GM19455 (cell line): Measurements from ENCODE around the gene NECAP2.
A peak's percentile ranks its signal among the peaks of the same experiment; 100 is the strongest.

Experiments used
- ATAC-seq: cut with Tn5 transposase; IDR thresholded peaks from one replicate; pipeline ENCODE4 v1.9.1; 2021; ENCODE audit not compliant: unreplicated experiment

NECAP2 gene, protein sequence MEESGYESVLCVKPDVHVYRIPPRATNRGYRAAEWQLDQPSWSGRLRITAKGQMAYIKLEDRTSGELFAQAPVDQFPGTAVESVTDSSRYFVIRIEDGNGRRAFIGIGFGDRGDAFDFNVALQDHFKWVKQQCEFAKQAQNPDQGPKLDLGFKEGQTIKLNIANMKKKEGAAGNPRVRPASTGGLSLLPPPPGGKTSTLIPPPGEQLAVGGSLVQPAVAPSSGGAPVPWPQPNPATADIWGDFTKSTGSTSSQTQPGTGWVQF

DNA sequence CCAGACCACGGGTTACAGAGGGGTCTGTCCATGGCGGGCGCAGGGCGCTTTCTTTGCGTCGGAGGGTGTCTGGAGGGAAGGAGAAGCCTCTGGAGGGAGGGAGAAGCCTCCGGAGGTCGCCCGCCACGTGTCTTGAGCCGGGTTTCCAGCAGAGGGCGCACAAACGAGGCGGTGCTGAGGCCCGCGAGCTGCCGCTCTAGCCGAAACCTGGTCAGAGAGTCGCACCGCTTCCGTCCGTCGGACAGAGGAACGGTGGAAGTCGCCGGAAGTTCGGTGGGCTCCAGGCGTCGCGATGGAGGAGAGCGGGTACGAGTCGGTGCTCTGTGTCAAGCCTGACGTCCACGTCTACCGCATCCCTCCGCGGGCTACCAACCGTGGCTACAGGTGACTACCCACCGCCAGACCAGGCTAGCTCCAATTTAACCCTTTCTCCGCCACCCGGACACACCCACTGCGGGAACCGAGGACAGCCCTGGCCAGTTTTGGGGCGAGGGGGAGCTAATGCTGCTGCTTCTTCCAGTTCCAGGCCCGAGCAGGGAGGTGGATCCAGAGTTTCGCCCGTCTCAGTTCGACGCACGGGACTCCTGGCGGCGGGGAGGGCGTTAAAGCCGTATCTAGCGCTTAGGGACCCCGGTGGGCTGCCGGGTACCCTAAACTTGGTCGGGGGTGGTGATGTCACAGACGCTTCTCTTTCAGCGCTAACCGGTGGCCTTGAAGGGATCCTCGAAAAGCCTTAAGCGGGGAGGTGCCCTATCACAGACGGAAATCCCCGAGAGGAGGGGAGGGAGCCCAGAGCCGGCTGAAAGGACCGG, at the start of gene NECAP2:
Gene NECAP2 (plus strand): TSS at position 255 of the 812 bp plus-strand sequence. CDS start 38 bp downstream, at position 293.
- peak; percentile 78 for ATAC-seq

- no peak for ATAC-seq
Measured at GRCh38 chr1:16391411-16391810, 49.1 kb upstream of the NECAP2 start.

DNA sequence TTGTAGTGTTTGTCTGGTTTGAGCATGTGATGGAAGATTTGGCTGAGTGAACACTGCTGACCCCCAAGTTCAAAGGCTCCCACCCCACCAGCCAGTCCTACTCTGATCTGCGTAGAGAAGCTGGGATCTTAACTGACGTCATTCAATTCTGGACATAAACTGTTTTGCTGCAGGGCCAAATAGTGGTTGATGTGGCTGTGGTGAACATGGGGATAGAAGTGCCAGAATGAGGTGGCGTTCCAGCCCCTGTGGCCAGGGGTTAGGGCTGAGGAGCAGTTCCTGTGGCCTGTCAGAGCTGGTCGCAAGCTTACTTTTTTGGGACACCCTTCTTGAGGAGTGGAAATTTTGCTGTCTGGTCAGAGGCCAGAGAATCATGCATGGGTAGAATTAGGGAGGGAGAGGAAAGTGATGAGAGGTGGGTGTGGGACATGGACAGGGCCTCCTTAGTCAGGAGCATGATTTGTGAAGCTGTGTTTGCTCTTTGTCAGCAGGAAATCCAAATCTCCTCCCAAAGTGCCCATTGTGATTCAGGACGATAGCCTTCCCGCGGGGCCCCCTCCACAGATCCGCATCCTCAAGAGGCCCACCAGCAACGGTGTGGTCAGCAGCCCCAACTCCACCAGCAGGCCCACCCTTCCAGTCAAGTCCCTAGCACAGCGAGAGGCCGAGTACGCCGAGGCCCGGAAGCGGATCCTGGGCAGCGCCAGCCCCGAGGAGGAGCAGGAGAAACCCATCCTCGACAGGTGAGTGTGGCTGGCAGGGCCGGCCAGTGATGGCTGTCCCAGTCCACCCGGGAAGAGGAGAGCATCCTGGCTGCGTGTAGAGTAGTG, 47.6 kb upstream of the NECAP2 start:
- no peak for ATAC-seq

DNA sequence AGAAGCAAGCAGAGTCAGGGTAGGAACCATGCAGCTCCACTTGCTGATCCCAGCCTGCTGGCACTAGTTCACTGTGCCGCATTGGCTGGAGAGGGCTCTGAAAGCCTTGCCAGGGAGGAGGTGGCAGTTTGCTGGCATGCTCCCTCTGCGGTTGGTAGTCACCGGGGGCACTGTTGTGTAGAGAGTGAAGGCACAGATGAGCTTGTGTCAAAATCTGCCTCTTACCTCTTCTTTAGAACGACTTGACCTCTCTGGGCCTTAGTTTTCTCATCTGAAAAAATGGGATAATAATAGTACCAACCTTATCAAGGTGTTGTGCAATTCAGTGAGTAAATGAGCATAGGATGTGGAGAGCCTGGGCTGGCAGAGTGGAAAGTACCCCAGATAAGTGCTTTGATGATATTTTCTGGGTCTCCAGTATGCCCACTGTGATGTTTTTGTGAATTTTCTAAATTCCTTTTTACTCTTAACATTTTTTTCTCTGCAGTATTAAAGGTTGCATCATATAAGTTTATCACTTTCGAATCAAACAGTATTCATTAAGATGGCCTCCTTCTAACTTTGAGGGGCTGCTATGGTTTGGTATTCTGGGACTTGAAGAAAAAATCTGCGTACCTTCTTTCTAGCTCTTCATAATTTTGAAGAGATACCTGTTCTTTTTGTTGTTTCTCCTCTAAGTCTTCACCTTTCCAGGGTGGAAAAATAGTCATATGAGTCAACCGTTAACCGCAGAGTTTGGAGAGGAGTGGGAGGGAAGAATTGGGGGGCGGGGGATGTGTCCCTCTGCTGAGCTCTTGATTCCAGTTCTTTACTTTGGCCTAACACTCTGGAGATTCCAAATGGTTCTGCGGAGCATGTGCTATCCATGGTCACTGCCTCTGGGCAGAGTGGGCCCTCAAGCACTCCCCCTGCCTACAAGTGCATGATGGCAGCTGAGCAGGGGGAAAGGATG, 46.7 kb upstream of the NECAP2 start:
- no peak for ATAC-seq

GRCh38 chr1:16394977-16395376, 45.5 kb upstream of the NECAP2 start:
- ATAC-seq = no peak

- no peak for ATAC-seq
Measured at GRCh38 chr1:16396591-16396990, 43.9 kb upstream of the NECAP2 start.

DNA sequence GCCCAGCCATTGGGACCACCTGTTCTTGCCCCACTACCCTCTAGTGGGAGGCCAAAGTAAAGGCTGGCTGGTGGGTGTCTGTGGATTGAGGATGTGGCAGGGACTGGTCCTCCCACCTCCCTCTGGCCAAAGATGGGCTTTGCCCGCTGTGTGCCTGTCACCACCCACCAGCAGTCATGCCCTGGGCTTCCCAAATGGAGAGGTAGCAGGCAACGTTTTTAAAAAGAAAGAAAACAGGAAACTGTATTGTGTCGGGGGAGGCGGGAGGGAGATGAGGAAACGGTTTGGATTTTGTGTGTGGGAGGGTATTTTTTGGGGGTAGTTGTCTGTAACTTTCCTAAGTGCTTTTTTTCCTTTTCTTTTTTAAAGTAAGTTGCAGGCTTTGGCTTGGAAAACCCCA, 43.4 kb upstream of the NECAP2 start:
- ATAC-seq = no peak

DNA sequence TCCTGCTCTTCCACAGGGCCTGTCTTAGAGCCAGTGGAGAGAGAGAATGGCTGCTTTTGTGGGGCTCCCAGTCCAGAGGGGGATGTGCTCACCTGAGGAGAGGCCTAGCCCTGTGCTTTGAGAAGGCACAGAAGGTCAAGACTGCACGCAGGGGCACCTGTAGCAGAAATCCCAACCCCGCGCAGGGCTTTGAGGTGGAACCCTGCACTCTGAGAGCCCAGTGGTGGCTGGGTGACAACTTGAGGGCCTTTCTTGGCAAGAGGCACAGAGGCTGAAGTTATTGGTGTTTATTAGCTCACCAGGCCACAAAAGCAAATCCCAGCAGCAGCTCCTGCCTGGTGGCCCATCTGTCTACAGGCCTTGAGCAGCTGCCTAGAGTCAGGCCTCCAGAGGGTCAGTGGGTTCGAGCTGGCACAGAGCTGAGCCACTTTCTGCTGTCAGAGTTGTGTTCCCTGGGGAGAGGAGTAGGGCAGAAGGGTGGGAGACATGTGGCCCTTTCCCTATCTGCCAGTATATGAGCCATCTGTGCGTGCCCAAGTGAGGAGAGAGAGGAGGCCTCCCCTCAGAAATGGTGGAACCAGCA, 42.1 kb upstream of the NECAP2 start:
- ATAC-seq = no peak

- ATAC-seq = no peak
Measured at GRCh38 chr1:16402742-16403141, 37.8 kb upstream of the NECAP2 start.

DNA sequence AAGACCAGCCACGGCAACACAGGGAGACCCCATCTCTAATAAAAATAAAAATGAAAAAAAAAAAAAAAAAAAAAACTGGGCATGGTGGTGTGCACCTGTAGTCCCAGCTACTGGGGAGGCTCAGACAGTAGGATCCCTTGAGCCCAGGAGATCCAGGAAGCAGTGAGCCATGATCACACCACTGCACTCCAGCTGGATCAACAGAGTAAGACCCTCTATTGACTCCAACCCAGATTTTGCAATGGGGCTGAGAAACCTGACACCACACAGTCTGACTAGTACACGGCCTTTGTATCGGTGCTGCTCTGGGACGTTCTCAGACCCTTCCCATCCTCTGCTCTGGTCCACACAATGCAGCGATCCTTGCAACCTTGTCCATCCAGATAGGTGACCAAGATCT, 35.1 kb upstream of the NECAP2 start:
- ATAC-seq = no peak

- ATAC-seq = no peak
Measured at GRCh38 chr1:16406868-16407267, 33.7 kb upstream of the NECAP2 start.

- no peak for ATAC-seq
Measured at GRCh38 chr1:16409536-16410152, 30.9 kb upstream of the NECAP2 start.

DNA sequence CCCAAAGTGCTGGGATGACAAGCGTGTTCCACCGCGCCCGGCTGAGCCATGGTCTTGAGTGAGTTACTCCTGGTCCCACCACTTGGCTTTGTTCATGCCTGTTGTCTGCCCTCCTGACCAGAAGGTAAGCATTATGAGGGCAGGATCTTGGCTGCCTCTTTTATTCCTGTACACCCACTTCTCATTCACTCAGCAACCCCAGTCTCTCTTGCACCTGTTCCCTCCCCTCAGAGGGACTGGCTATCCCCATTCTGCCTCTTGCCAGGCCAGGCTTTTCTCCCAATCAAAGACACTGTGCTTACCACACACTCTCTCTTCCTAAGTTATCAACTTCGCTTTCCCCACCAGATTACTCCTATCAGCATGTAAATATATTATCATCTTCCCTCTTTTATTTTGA, 29.7 kb upstream of the NECAP2 start:
- no peak for ATAC-seq

GRCh38 chr1:16413191-16413590, 27.3 kb upstream of the NECAP2 start:
- ATAC-seq = no peak

DNA sequence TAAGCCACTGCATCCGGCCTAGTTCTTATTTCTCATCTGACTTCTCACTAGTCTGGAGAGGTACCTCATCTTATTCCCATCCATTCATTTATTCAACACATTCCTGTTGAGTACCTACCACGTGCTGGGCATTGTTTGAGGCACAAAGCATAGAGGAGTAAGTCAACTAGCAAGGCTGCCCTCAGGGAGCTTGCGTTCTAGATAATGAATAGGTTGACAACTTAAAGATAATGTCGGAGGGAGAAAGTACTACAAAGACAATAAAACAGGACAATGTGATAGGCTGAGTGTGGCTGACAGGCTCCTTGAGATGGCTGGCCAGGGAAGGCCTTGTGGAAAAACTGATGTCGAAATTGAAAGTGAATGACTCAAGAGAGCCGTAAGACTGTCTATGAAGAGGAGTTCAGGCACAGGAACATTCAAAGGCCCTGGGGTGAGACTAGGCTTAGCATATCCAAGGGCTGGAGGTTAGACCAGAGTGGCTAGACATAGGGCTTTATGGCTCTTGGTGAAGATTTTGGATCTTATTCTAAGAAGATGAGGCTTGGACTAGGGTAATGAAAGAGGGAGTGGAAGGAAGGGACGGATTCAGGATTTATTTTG, 21.6 kb upstream of the NECAP2 start:
- ATAC-seq = no peak

DNA sequence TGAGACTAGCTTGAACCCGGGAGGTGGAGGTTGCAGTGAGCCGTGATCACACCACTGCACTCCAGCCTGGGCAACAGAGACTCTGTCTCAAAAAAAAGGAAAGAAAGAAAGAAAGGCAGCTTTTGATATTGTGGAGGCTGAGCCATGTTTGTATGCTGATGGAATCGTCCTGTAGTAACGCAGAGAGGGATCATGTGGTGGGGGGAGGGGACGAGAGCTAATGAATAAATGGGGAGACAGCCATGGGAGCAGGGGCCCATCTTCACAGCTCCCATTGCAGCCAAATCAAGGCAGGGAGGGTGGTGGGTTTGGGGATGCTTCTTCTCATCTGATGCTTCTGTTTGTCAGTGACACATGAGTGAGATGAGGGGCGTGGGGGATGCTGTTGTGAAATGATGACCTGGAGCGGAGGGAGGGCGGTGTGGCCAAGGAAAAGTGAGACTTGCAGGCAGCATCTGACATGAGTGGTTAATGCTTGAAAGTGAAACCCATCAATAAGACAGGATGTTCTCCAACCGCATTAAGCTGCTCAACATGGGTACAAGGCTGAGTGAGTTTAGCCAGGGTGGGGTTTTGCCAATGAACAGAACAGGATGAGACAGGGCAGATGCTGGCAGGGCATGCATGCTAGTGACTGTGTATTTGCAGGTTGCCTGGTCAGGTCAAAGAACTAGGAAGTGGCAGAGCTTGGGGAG, 20.0 kb upstream of the NECAP2 start:
- peak; percentile 69 for ATAC-seq

DNA sequence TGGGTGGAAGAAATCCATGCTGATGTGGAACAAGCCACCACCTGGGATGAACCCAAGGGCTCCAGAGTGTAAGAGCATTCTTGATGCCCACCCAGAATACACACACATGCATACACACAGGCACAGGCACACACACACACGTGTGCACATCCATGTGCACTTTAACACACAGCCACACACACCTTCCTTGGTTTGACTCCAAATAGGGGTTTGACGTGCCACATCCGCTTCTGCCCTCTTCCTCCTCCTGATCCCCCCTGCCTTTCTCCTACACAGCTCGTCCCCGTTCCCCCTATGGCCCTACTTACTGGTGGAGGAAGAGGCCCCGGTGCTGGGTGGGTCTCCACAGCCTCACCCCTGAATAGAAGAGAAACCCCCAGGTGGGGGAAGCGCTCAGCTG, 19.3 kb upstream of the NECAP2 start:
- no peak for ATAC-seq

DNA sequence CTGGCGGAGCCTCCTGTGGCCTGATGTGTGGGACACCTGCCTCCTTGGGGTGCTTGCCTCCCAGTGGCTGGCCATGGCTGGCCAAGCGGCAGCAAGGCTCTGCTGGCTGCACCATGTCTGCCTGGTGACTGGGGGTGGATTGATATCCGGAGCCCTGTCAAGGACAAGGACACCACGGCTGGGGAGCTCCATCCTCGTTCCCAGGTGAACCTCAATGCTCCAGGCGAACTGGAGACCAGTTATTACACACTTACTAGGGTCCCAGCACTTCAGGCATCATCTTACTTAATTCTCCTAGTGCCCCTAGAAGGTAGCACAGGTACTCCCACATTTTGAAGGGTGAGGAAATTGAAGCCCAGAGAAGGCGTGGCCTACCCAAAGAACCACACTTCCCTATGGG, 18.5 kb upstream of the NECAP2 start:
- ATAC-seq = no peak
